ENCODE measurements around the gene PRPF6. TPM values are rescaled to one million over a fixed set of nuclear protein-coding genes. Genes with fewer than 3 reads are reported as not detected.
A peak's percentile ranks its signal among the peaks of the same experiment; 100 is the strongest.

PRPF6 gene
- total RNA-seq, 1 donor from 2014 or later = 60.4 TPM

DNA sequence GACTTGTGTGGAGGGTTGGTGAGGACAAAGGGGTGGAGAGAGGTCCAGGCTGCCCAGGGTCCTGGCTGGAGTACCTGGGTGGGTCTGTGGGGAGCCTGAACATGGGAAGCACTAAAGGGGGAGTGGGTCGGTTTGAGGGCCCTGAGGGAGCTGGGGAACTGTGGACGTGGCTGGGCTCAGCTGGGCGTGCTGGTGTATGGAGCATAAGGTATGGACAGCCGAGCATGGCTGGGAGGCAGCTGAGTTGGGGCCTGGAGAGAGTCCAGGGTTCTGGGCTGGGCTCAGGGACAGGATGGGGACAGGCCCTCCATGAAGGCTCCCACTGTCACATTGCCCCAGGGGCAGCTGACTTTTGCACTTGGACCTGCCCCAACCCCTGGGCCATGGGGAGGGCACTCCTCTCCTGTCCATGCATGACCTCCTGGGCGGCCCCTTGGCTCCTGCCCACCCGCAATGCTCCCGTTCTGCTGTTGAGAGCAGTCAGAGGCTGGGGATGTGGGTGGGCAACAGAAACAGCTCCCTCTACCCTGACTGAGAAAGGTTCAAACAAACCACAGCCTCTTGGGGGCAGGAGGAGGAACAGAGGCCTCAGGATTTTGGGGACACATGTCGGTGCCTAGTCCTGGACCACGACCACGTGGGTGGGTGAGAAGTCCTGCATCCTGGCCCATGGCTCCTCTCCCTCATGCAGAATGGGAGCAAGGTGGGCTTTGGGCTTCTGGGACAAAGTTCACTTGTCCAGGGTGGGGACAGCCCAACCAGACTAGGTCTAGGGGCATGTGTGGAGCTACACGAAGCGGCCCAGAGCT, 59.5 kb downstream of the PRPF6 start:
- no peak for DNase-seq (ENCODE audit: low spot score)
- intact Hi-C loops (cut with DNase I) = no loop called here
- no peak for ATAC-seq

DNA sequence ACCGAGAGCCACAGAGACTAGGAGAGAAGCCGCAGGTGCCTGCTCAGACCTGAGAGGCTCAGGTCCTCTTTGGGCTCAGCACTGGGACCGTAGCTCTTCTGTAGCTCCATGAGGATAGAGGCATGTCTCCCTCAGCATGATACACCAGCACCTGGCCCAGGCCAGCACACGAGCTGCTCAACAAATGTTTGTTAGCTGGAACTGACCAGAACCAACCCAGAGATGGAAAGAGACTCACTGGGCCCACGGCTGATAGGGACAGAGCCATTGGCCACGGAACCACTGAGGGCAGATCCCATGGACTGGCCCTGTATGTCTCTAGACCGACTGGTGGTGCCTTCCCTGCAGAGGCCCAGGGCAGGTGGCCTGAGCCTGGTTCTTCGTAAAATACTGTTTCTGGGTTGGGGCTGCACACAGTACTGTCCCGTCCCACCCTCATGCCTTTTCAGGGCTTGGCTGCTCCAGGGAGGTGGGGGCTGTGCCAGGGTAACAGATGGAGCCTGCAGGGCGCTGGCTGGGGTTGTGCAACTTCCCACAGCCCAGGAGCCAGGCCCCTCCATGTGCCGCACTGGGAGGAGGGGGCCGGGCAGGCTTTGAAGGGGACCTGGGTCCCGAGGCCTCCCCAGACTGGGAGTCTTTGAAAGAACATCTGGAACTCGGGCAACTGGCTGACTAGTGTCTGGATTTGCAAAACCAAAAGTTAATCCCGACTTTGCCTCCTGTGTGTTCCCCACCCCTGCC, 60.3 kb downstream of the PRPF6 start:
- intact Hi-C loops (cut with DNase I) = no loop called here
- no peak for DNase-seq (ENCODE audit: low spot score)
- peak; percentile 19 for ATAC-seq

DNA sequence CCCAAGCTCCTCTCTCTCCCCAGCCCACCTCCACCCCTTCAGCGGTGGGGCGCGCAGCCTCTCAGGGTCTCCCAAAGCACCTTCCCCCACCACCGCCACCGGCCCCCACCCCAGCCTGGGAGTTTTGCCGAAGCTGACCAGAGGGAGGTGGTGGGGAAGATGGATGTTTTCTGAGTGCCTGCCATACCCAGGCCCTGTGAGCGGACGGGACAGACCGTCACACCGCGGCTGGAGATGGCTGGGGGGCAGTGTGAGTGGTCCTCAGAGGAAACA, 60.8 kb downstream of the PRPF6 start:
- intact Hi-C loops (cut with DNase I) = no loop called here
- no peak for DNase-seq (ENCODE audit: low spot score)
- no peak for ATAC-seq

DNA sequence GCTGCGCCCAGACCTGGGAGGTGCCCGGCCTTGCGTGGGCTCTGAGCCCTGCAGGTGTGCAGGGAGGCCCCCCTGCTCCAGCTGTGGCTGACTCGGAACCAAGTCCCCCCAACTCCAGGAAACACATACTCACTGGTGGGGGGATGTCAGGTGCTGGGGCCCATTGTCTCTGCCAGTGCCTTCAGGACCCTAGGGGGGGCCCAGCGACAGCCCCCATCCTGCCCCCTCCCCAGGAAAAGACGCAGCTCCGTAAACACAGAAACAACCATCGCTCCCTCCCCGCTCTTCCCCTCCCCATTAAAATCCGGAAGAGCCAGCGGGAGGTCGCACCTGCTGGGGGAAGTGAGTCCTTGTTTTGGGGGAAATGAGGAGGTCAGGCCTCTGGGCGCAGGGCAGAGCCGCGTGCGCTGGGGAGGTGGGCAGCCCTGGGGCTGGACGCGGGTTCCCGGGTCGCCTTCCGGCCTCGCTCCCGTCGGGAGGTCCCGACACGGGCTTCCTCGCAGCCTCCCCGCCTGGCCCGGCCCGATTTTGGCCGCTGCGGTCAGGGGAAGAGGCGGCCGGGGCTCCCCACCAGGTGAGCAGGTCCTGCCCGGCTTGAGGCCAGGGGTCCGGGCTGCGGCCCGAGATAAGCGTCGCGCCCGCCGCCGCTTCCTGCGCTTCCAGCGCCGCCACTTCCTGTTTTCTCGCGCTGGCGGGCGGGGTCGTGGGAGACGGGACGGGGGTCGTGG, 61.3 kb downstream of the PRPF6 start:
- ATAC-seq (no peak), DNase-seq (ENCODE audit: low spot score) (no peak)

DNA sequence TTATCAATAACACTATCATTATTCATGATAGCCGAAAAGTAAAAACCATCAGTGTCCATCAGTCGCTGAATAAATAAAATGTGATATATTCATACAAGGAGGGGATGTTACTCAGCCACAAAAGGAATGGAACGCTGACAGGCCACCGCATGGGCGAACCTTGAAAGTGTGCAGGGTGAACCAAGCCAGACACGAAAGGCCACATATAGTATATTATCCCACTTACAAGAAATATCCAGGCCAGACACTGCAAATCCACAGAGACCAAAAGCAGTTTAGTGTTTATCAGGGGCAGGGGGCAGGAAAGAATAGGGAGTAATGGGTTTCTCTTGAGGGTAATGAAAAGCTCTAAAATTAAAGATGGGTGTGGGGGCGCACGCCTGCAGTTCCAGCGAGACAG, 62.8 kb downstream of the PRPF6 start:
- ATAC-seq (no peak), DNase-seq (ENCODE audit: low spot score) (no peak)
- intact Hi-C loops (cut with DNase I) = no loop called here

More for the DNA sequence above, 61.3 kb downstream of the PRPF6 start:
- intact Hi-C loops (cut with DNase I) = no loop called here

DNA sequence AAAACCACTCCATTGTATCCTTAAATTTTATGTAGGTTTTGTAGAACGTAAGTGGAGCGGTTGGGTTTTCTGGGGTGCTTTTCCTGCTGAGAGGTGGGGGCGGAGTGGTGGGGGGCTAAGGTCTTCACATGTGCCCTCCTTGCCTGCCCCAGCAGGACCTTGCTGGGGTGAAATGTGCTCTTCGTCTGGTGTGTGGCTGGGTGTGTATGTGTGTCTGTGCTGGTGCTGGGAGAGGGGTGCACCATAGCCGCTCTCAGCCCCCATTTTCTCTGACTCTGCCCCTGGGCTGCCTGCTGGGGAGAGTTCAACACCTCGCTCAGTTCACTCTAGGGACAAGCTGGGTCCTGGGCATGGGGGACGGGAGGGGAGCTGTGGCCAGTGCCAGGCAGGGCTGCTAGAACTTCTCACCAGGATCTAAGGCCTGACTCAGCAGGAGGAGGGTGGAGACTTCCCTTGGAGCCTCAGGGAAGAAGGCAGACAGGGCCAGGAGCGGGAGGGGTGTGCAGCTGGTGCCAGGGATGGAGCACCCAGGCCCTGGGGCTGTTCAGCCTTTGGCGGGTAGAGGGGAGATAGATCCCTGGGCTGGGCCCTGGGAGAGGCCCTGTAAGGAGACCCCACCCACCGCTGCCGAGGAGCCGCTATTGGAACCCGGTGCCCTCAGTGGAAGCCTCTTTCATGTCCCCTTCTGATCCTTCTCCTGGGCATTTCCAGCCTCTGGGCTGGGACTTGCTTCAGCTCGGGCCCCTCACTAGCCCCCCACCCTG, 63.7 kb downstream of the PRPF6 start:
- DNase-seq (ENCODE audit: low spot score) = no peak
- no peak for ATAC-seq
- intact Hi-C loops (cut with DNase I) = no loop called here

DNA sequence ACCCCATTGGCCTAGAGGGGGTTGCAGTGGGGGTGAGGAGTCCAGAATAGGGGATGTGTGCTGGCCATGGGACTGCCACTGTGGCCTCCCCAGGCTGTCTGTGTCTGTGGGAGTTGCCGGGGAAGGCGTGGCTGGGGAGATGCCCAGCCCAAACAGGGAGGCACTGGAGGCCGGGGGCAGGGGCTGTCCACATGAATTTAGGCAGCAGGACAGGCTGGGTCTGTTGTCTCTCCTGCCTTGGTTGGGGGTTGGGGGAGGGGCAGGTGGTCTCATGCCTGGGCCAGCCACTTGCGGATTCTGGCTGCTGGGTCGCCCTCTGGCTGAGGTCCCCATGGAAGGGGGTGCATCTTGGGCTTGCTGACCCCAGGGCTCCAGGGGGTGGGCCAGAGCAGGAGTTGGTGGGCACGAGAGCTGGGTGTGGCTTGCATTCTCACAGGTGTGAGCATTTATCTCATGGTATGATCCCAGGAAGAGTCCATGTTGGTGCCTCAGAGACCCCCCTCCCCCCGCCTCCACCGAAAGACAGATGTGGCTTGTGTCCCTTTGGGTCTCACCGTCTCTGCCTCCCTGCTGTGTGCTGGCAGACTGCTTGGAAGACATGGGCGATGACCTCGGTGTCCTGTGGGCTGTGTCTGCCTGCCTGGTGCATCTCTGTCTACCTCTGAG, 64.5 kb downstream of the PRPF6 start:
- DNase-seq (ENCODE audit: low spot score) (no peak), ATAC-seq (no peak)
- intact Hi-C loops (cut with DNase I) = no loop called here

DNA sequence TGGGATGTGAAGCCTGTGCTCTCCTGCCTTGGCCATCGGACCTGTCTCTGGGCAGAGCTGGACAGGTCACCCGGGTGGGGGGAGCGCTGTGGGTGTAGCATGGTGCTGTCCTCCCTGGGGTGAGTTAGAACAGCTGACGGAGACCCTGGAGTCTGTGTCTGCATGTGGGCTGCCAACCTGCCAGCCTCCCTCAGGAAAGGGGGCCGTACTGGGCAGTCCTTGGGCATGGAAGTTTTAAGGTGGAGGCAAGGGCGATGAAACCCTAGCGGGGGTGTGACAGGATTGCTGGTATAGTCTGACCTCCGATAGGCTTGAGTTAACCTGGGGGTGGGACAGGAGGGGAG, 66.1 kb downstream of the PRPF6 start:
- DNase-seq (ENCODE audit: low spot score) (no peak), ATAC-seq (no peak)
- intact Hi-C loops (cut with DNase I) = loop anchor here (1.0 kb wide), 1 partner anchor 31 kb away; no protein-coding TSS in a partner anchor

DNA sequence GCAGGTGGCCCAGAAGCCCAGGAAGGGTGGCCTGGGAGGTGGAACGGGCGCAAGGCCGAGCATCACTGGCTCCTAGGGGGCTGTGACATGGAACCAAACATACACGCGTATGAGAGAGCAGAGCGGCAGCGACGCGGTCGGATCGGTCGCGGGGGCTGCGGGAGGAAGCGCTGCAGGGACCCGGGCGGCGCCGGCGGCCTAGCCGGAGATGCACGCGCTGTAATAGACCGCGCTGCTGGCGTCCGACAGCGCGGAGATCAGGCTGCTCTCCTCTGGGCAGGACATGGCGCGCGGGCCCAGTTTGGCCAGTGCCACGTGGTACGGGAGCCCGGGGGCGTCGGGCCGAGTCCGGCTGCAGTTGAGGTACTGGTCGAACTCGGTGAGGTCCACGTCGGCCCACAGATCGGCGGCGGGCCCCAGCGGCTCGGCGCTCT, 67.1 kb downstream of the PRPF6 start:
- no peak for DNase-seq (ENCODE audit: low spot score)
- intact Hi-C loops (cut with DNase I) = loop anchor here (1.0 kb wide), 1 partner anchor 30 kb away; no protein-coding TSS in a partner anchor
- ATAC-seq = no peak

DNA sequence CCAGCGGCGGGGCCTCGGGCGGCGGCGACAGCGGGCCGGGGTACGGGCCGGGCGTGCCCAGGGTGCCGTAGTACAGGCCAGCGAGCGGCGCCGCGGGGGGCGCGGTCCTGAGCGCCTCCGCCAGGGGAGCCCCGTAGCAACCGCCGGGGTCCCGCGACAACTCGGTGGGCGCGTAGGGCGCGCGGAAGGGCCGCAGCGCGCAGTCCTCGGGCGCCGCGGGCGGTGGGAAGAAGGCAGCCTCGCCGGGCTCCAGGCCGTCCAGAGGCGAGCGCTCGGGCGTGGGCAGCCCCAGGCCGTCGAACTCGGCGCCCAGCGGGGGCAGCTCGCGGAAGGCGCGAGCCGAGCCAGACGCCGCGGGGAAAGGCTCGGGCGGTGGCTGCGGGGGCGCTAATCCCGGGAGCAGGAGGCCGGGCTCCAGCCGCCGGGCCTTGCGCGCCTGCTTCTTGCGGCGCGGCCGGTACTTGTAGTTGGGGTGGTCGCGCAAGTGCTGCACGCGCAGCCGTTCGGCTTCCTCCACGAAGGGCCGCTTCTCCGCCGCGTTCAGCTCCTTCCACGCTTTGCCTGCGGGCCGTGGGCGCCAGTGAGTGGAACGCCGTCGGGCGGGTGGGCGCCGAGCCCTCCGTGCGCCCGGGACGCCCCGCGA, 67.6 kb downstream of the PRPF6 start:
- no peak for DNase-seq (ENCODE audit: low spot score)
- intact Hi-C loops (cut with DNase I) = no loop called here
- ATAC-seq = no peak

DNA sequence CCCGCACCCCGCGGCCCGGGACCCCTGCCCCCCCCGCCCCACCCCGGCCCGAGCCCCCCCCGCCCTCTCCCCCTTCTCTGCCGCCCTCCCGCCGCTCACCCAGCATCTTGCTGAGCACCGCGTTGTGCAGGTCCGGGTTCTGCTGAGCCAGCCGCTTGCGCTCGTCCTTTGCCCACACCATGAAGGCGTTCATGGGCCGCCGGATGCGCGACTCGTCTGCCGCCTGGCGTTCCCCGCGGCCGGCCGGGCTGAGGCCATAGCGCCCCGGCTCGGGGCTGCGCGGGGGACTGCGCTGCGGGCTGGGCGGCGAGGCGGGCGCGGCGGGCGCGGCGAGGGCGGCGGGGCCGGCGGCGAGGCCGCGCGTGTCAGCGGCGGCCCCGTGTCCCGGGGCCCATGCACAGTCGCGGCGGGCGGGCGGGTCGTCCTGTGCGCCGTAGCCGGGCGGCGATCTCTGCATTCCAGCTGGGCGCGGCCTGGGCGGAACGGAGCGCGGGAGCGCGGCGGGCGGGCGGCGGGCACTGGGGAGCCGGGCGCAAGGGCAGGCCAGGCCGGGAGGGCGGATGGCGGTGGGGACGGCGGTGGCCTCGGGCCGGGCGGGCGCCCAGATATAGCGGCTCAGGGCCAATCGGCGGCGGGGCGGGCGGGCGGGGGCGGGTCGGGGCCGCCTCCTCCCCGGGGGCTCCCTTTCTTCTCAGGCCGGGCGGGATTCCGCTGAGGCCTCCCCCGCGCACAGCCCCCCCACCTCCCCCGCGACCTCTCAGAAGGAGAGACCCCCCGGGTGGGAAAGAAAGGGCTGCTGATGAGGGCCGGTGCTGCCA, 68.3 kb downstream of the PRPF6 start, which contains the start of gene SOX18:
SOX18 (minus strand) TSS at position 580 of the 818 bp plus-strand sequence; CDS start at position 457, 123 bp downstream.
- no peak for DNase-seq (ENCODE audit: low spot score)
- ATAC-seq = no peak
- intact Hi-C loops (cut with DNase I) = no loop called here

DNA sequence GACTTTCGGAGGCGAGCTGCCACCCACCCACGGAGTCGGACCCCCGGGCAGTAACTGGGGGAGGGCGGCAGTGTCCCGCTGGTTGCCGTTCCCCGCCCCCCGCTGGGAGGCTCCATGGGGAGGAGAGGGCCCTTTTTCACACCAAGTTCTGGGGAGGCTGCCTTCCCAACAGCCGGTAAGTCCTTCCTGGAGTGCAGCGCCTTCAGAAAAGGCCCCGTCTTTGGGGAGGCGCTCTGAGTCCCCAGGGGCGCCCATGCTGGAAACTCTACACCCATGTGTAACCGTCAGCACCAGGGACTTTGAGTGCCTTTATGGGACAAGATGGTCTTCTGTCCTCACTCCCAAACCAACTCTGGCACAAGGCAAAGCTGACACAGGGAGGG, 68.9 kb downstream of the PRPF6 start:
- DNase-seq (ENCODE audit: low spot score) = no peak
- no peak for ATAC-seq

DNA sequence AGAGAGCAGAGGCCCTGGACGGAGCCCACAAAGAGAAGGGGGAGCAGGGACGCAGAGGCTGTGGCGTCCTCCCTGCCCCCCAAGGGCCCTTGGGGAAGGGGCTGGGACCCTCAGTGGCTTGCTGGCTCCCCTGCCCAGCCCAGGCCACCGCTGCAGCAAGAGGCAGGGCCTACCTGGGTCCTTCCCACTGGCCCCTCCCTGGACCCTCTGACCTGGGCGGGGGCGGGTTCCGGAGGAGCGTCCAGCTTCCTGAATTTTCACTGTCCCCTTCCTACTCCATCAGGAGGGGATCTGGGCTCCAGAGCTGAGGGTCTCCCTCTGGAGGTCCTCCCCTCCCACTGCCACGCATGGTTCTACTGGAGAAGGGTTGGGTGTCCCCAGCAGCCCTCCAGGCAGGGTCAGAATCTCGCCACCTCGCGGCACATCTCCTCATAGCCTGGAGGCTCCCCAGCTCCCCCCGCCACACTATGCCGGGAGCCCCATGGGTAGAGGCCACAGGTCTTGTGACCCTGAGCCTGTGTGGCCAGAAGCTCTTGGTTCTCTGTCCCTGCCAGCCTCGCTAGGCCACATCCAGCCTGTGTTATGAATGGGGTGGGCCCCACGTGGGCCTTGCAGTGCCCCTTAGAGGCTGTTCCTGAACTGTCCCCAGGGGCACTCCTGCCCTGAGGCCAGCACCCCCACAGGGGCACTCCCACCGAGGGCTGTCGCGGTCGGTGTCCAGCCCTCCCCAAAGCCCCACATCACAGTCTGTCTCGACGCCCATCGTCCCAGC, 69.5 kb downstream of the PRPF6 start:
- ATAC-seq = no peak
- DNase-seq (ENCODE audit: low spot score) = no peak
- intact Hi-C loops (cut with DNase I) = no loop called here

More for the DNA sequence above, 68.9 kb downstream of the PRPF6 start:
- intact Hi-C loops (cut with DNase I) = no loop called here

DNA sequence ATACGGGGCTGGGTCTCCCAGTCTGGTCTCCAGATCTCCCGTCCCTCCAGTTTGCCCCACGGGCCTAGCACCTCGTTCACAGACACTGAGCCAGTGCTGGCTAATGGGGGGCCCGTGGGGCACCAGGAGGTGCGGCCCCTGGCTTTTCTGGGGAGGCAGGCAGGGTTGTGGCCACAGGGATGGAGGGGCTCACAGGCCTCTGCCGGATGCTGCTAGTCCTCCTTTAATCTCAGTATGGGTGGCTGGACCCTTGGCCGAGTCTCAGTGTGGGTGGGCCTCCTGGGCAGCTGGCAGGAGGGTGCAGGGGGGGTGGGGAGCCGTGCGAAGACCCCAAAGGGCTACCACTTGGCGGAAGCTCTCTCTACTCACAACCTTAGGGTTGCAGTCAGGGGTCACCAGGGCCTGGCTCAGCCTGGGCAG, 70.1 kb downstream of the PRPF6 start:
- intact Hi-C loops (cut with DNase I) = no loop called here
- DNase-seq (ENCODE audit: low spot score) = no peak
- ATAC-seq = no peak

DNA sequence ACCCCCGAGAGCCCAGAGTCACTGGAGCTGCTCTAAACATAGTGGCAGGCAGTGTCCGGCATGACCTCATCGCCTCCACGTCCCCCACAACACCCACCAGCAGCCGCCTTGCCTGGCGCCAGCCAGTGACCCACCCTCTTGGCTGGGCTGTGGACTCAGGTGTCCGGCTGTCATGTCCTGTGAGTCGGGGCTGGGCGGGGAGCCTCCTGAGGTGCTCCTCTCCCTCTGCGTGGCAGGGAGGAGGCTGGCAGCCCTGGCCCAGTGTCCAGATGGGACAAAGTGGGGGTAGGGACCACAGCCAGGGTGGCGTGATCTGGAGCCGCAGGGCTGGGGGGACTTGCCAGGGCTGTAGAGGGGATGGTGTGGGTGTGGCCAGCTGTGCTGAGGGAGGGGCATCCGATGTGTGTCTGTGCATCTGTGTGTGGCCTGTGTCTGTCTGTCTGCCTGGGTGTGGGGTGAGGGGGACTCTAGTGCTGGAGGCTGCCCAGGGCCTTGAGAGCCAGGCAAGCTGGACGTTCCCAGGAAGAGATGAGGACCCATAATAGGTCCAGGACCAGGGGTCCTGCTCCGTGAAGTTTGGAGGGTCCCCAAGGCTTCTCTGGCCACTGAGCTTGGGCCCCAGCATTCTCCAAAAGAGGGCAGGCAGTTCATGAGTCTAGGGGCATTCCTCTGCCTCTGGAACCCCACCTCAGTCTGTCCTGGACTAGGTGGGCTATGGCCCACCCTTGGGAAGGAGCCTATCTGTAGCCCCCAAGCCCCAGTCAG, 70.8 kb downstream of the PRPF6 start:
- intact Hi-C loops (cut with DNase I) = no loop called here
- ATAC-seq (peak; percentile 32), DNase-seq (ENCODE audit: low spot score) (no peak)

DNA sequence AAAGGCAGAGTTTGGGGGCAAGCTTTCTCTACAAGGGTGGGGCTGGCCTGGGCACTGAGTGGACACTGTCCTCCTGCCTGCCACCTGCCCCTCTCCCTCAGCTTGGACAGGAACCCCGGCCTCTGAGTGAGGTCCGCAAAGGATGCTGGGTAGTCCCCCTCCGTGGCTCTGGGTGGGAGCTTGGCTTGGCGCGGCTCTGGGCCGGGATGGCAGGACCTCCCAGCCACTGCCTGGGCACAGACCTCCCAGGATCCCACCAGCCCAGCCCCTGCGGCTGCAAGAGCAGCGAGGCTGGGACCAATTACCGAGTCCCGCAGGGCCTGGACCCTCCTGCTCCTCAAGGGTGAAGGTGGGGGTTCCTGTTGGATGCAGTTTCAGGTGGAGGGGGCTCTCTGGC, 71.4 kb downstream of the PRPF6 start:
- no peak for DNase-seq (ENCODE audit: low spot score)
- ATAC-seq = no peak
- intact Hi-C loops (cut with DNase I) = no loop called here

Data from sciatic nerve (tissue), 2 donors.